A549 treated with AZD9567 at 1 μM for 4 hours (cell line): ENCODE results near the gene IMPG2. TPM values are rescaled to one million over a fixed set of nuclear protein-coding genes. Genes with fewer than 3 reads are reported as not detected.

ENCODE experiments used
- total RNA-seq: library from RNA; stranded (reverse); fragments of 200-300 nt; extraction: Qiagen RNA extraction; gene quantifications from 5 replicates; pipeline ENCODE4 v1.2.3, GENCODE V29; 2022; ENCODE audit not compliant: insufficient read depth

The IMPG2 gene
- total RNA-seq: 0.01 TPM in 2 of 5 replicates, not detected in the others

DNA sequence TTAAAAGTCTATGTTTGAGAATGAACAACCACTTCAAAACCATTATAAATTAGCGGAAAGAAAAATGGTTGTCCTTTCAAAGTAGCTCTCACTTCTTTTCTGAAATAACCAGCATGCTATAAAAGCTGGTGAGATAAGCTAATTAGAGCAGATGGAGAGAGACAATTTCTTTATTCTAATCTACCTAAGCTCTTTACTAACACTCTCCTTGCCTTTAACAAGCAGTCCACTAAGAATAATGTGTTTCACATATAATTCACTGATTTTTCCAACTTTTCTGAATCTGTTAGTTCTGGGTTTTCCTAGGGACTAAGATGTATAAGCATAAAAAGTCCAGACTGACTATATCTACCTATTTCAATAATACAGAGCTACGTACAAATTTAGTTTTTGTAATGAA, at the start of gene IMPG2:
TSS of gene IMPG2 (minus strand) at position 101 of the 400 bp plus-strand sequence. CDS start 203 bp downstream, outside the sequence.

Other genes starting within 250 kb of the IMPG2 start
- 1.5 to 6.3 TPM (median 1.7 TPM) in 5 replicates for gene SENP7, start 192.6 kb upstream of the IMPG2 start, total RNA-seq
- 32.4 to 44.0 TPM (median 35.7 TPM) in 5 replicates for gene TRMT10C, start 241.3 kb upstream of the IMPG2 start, total RNA-seq